ENCODE measurements around the gene GPR15. TPM values are rescaled to one million over a fixed set of nuclear protein-coding genes. Genes with fewer than 3 reads are reported as not detected.

Gene GPR15
- total and polyA plus RNA-seq, 2 experiments from 2014 or later = not detected

DNA sequence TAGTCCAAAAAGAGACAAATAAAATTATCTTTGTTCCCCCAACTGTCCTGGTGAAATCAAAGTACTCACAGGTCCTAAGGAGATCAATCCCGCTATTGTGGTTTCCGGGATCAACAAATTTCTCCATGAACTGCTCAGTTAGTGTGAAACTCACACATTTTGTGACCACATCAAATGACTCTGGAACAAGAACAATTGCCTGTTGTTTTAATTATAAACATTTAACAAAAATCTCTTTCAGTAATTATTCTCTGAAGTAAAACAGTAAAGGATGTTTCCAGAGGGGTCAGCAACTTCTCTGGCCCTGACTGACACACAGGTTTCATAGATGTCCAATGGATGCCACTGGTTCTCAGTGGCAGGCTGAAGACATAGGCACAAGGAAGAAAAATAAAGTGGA, 13.0 kb upstream of the GPR15 start:
- Mint-ChIP-seq H3K4me1 (peaks cover 33% of the 10 kb centered on the region), H3K9me3 (no peaks in the 10 kb centered on the region), H3K27me3 (ENCODE audit: insufficient read depth, low read depth, poor library complexity) (no peaks in the 10 kb centered on the region), H3K4me3 (no peak overlapping the region), H3K27ac (no peak overlapping the region), H3K36me3 (ENCODE audit: low read depth) (peaks cover 39% of the 10 kb centered on the region)
- H3K9me2 ChIP-seq (ENCODE audit: insufficient read depth) = no peaks in the 10 kb centered on the region
- DNase-seq (ENCODE audit: low spot score) (no peak), ATAC-seq (no peak)
- no peak overlapping the region for H2AFZ ChIP-seq
- no peak overlapping the region for H3K4me3 ChIP-seq
- no peak overlapping the region for H3K4me2 ChIP-seq
- H3K36me3 ChIP-seq (ENCODE audit: insufficient read depth) = peaks cover 3% of the 10 kb centered on the region; the same call in 1 of the 2 replicates
- no peaks in the 10 kb centered on the region for H3K27me3 ChIP-seq (ENCODE audit: insufficient read depth)
- H3K27ac ChIP-seq (ENCODE audit: low read depth) = no peak overlapping the region
- peaks cover 13% of the 10 kb centered on the region for H4K20me1 ChIP-seq (replicated peaks; ENCODE audit: insufficient read depth)
- peaks cover 49% of the 10 kb centered on the region for H3K79me2 ChIP-seq (replicated peaks; ENCODE audit: insufficient read depth)
- H3F3A ChIP-seq (replicated peaks; ENCODE audit: low read depth) = no peaks in the 10 kb centered on the region
- TF ChIP-seq JUNB (IDR thresholded peaks at IDR 0.05; ENCODE audit: unreplicated experiment) = no peak
- TF ChIP-seq, protein P1, sequence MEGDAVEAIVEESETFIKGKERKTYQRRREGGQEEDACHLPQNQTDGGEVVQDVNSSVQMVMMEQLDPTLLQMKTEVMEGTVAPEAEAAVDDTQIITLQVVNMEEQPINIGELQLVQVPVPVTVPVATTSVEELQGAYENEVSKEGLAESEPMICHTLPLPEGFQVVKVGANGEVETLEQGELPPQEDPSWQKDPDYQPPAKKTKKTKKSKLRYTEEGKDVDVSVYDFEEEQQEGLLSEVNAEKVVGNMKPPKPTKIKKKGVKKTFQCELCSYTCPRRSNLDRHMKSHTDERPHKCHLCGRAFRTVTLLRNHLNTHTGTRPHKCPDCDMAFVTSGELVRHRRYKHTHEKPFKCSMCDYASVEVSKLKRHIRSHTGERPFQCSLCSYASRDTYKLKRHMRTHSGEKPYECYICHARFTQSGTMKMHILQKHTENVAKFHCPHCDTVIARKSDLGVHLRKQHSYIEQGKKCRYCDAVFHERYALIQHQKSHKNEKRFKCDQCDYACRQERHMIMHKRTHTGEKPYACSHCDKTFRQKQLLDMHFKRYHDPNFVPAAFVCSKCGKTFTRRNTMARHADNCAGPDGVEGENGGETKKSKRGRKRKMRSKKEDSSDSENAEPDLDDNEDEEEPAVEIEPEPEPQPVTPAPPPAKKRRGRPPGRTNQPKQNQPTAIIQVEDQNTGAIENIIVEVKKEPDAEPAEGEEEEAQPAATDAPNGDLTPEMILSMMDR (conservative IDR thresholded peaks at IDR 0.05; ENCODE audit: low read depth in 2 of 2) = no peak
- TF ChIP-seq, protein P2, sequence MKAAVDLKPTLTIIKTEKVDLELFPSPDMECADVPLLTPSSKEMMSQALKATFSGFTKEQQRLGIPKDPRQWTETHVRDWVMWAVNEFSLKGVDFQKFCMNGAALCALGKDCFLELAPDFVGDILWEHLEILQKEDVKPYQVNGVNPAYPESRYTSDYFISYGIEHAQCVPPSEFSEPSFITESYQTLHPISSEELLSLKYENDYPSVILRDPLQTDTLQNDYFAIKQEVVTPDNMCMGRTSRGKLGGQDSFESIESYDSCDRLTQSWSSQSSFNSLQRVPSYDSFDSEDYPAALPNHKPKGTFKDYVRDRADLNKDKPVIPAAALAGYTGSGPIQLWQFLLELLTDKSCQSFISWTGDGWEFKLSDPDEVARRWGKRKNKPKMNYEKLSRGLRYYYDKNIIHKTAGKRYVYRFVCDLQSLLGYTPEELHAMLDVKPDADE (IDR thresholded peaks at IDR 0.05) = no peak
- no peak for TF ChIP-seq ZNF114 (CRISPR knock-in tag; IDR thresholded peaks at IDR 0.05)
- no peak for TF ChIP-seq CREB1 (CRISPR knock-in tag; IDR thresholded peaks at IDR 0.05; ENCODE audit: low read depth)
- TF ChIP-seq, protein P3, sequence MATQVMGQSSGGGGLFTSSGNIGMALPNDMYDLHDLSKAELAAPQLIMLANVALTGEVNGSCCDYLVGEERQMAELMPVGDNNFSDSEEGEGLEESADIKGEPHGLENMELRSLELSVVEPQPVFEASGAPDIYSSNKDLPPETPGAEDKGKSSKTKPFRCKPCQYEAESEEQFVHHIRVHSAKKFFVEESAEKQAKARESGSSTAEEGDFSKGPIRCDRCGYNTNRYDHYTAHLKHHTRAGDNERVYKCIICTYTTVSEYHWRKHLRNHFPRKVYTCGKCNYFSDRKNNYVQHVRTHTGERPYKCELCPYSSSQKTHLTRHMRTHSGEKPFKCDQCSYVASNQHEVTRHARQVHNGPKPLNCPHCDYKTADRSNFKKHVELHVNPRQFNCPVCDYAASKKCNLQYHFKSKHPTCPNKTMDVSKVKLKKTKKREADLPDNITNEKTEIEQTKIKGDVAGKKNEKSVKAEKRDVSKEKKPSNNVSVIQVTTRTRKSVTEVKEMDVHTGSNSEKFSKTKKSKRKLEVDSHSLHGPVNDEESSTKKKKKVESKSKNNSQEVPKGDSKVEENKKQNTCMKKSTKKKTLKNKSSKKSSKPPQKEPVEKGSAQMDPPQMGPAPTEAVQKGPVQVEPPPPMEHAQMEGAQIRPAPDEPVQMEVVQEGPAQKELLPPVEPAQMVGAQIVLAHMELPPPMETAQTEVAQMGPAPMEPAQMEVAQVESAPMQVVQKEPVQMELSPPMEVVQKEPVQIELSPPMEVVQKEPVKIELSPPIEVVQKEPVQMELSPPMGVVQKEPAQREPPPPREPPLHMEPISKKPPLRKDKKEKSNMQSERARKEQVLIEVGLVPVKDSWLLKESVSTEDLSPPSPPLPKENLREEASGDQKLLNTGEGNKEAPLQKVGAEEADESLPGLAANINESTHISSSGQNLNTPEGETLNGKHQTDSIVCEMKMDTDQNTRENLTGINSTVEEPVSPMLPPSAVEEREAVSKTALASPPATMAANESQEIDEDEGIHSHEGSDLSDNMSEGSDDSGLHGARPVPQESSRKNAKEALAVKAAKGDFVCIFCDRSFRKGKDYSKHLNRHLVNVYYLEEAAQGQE (IDR thresholded peaks at IDR 0.05; ENCODE audit: unreplicated experiment) = no peak
- TF ChIP-seq STAT1 (IDR thresholded peaks at IDR 0.05; ENCODE audit: unreplicated experiment) = no peak
- TF ChIP-seq EZH2 (IDR thresholded peaks at IDR 0.05; ENCODE audit: low read depth, unreplicated experiment) = no peak
- TF ChIP-seq ZNF331 (CRISPR knock-in tag; IDR thresholded peaks at IDR 0.05; ENCODE audit: low read depth) = no peak
- no peak for TF ChIP-seq NANOG (IDR thresholded peaks at IDR 0.05; ENCODE audit: borderline replicate concordance)
- TF ChIP-seq EZH2phosphoT487 (IDR thresholded peaks at IDR 0.05; ENCODE audit: unreplicated experiment) = no peak
- TF ChIP-seq, protein P4, sequence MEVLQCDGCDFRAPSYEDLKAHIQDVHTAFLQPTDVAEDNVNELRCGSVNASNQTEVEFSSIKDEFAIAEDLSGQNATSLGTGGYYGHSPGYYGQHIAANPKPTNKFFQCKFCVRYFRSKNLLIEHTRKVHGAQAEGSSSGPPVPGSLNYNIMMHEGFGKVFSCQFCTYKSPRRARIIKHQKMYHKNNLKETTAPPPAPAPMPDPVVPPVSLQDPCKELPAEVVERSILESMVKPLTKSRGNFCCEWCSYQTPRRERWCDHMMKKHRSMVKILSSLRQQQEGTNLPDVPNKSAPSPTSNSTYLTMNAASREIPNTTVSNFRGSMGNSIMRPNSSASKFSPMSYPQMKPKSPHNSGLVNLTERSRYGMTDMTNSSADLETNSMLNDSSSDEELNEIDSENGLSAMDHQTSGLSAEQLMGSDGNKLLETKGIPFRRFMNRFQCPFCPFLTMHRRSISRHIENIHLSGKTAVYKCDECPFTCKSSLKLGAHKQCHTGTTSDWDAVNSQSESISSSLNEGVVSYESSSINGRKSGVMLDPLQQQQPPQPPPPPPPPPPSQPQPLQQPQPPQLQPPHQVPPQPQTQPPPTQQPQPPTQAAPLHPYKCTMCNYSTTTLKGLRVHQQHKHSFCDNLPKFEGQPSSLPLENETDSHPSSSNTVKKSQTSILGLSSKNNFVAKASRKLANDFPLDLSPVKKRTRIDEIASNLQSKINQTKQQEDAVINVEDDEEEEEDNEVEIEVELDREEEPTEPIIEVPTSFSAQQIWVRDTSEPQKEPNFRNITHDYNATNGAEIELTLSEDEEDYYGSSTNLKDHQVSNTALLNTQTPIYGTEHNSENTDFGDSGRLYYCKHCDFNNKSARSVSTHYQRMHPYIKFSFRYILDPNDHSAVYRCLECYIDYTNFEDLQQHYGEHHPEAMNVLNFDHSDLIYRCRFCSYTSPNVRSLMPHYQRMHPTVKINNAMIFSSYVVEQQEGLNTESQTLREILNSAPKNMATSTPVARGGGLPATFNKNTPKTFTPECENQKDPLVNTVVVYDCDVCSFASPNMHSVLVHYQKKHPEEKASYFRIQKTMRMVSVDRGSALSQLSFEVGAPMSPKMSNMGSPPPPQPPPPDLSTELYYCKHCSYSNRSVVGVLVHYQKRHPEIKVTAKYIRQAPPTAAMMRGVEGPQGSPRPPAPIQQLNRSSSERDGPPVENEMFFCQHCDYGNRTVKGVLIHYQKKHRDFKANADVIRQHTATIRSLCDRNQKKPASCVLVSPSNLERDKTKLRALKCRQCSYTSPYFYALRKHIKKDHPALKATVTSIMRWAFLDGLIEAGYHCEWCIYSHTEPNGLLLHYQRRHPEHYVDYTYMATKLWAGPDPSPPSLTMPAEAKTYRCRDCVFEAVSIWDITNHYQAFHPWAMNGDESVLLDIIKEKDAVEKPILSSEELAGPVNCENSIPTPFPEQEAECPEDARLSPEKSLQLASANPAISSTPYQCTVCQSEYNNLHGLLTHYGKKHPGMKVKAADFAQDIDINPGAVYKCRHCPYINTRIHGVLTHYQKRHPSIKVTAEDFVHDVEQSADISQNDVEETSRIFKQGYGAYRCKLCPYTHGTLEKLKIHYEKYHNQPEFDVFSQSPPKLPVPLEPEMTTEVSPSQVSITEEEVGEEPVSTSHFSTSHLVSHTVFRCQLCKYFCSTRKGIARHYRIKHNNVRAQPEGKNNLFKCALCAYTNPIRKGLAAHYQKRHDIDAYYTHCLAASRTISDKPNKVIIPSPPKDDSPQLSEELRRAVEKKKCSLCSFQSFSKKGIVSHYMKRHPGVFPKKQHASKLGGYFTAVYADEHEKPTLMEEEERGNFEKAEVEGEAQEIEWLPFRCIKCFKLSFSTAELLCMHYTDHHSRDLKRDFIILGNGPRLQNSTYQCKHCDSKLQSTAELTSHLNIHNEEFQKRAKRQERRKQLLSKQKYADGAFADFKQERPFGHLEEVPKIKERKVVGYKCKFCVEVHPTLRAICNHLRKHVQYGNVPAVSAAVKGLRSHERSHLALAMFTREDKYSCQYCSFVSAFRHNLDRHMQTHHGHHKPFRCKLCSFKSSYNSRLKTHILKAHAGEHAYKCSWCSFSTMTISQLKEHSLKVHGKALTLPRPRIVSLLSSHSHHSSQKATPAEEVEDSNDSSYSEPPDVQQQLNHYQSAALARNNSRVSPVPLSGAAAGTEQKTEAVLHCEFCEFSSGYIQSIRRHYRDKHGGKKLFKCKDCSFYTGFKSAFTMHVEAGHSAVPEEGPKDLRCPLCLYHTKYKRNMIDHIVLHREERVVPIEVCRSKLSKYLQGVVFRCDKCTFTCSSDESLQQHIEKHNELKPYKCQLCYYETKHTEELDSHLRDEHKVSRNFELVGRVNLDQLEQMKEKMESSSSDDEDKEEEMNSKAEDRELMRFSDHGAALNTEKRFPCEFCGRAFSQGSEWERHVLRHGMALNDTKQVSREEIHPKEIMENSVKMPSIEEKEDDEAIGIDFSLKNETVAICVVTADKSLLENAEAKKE (CRISPR knock-in tag; IDR thresholded peaks at IDR 0.05) = no peak
- no peak for TF ChIP-seq POLR2AphosphoS5 (IDR thresholded peaks at IDR 0.05; ENCODE audit: low read depth)
- H3K4me1 ChIP-seq (ENCODE audit: insufficient read depth) = peaks cover 26% of the 10 kb centered on the region
